Sciatic nerve (tissue), 2 donors: ENCODE results near the gene CCRL2. TPM values are rescaled to one million over a fixed set of nuclear protein-coding genes. Genes with fewer than 3 reads are reported as not detected.
A peak's percentile ranks its signal among the peaks of the same experiment; 100 is the strongest.

Source experiments
- ATAC-seq: fragments of 200-7000 bp; cut with Tn5 transposase; one replicate; pipeline ENCODE4 v1.9.1; 2020; ENCODE audit warnings: mild to moderate bottlenecking, moderate library complexity
- DNase-seq: peaks from one replicate; pipeline ENCODE4 v3.0.0-alpha.2; 2020; ENCODE audit warnings: low spot score
- intact Hi-C: fragments of 100-400 bp; cut with DNase I; formaldehyde crosslinking; loops from one replicate; pipeline ENCODE4 v1.14.2; 2022
- total RNA-seq: library from RNA; stranded (reverse); fragmentation: NEBNext Ultra II Directional; extraction: Animal tissue kit (Norgen Biotek cat#: 25700); gene quantifications from one replicate; pipeline ENCODE4 v1.2.1, GENCODE V29; 2021
- donor health status: DM: no; HTN: no; CAD: no.
- donor health status: DM: no; HTN: no; CAD: no.

The CCRL2 gene, protein sequence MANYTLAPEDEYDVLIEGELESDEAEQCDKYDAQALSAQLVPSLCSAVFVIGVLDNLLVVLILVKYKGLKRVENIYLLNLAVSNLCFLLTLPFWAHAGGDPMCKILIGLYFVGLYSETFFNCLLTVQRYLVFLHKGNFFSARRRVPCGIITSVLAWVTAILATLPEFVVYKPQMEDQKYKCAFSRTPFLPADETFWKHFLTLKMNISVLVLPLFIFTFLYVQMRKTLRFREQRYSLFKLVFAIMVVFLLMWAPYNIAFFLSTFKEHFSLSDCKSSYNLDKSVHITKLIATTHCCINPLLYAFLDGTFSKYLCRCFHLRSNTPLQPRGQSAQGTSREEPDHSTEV
- total RNA-seq: 4.7 TPM

DNA sequence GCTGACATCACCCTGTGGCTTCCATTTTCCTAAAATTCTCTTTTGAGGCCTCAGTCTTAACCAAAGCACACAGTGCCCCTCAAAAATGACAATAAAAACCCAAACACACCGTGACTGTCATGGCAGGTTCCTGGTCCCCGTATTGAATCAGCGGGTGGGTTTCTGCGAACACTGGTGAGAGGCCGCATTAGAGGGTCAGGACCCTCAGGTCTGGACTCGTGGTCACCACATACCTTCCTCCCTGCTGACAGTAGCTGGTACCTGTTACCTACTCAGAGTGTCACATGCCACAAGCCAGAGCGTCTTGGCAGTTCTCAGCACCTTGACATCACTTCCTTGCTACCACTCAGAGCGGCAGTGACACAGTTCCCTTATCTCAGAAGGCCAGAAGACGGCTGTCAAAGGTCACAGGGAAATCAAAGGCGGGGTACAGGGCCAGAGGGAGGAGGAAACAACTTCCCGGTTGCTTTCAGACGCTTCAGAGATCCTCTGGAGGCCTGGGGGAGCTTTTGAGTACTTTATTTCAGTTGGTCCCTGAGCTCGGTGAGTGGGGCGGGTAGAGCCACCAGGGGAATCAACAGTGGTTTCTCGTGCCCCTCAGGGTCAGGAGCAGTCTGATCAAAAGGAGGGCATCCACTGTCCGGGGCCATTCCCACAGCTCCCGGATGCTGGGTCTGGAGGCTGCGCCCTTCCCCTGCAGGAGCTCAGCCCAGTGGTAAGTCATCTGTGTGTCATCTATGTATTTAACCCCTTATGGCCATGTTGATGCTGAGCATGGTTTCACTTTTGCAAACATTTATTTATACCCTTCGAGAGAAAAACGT is at the start of gene CCRL2, which contains the start of gene CCR5AS:
TSS of gene CCRL2 (plus strand) at position 472 of the 824 bp plus-strand sequence. CDS start 821 bp downstream, outside the sequence.
TSS of gene CCR5AS (minus strand) at position 279 of the 824 bp plus-strand sequence.
- peak; percentile 64 for DNase-seq
- intact Hi-C loops: no loop called here
- peak; percentile 80 for ATAC-seq

DNA sequence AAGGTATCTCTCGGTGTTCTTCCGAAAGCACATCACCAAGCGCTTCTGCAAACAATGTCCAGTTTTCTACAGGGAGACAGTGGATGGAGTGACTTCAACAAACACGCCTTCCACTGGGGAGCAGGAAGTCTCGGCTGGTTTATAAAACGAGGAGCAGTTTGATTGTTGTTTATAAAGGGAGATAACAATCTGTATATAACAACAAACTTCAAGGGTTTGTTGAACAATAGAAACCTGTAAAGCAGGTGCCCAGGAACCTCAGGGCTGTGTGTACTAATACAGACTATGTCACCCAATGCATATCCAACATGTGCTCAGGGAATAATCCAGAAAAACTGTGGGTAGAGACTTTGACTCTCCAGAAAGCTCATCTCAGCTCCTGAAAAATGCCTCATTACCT is 48.6 kb upstream of the CCRL2 start:
- ATAC-seq: no peak
- intact Hi-C loops: no loop called here
- no peak for DNase-seq

DNA sequence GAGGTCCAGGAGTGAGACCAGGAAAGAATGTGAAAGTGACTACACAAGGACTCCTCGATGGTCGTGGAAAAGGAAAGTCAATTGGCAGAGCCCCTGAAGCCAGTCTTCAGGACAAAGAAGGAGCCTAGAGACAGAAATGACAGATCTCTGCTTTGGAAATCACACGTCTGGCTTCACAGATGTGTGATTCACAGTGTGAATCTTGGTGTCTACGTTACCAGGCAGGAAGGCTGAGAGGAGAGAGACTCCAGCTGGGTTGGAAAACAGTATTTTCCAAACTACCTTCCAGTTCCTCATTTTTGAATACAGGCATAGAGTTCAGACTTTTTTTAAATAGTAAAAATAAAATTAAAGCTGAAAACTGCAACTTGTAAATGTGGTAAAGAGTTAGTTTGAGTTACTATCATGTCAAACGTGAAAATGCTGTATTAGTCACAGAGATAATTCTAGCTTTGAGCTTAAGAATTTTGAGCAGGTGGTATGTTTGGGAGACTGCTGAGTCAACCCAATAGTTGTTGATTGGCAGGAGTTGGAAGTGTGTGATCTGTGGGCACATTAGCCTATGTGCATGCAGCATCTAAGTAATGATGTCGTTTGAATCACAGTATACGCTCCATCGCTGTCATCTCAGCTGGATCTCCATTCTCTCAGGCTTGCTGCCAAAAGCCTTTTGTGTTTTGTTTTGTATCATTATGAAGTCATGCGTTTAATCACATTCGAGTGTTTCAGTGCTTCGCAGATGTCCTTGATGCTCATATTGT is 47.1 kb upstream of the CCRL2 start:
- intact Hi-C loops: no loop called here
- ATAC-seq (peak; percentile 50), DNase-seq (no peak)

DNA sequence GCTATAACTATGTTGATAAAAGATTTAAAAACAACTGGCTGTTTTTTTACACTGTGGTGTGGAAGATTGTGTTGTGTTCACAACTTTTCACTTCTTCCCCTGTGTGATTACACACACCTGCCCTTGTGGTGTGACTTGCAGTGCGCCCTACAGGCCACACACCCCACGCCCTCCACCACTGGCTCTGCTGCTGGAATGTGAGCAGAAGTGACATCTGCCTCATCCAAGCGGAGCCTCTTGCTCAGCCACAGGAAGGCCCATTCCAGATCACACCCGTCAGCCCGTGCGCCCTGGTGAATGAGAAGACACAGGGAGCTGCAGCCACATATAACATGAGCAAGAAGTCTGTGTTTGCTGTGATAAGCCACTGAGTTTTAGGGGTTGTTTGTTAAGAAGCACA is 46.2 kb upstream of the CCRL2 start:
- intact Hi-C loops: no loop called here
- no peak for DNase-seq
- peak; percentile 44 for ATAC-seq

DNA sequence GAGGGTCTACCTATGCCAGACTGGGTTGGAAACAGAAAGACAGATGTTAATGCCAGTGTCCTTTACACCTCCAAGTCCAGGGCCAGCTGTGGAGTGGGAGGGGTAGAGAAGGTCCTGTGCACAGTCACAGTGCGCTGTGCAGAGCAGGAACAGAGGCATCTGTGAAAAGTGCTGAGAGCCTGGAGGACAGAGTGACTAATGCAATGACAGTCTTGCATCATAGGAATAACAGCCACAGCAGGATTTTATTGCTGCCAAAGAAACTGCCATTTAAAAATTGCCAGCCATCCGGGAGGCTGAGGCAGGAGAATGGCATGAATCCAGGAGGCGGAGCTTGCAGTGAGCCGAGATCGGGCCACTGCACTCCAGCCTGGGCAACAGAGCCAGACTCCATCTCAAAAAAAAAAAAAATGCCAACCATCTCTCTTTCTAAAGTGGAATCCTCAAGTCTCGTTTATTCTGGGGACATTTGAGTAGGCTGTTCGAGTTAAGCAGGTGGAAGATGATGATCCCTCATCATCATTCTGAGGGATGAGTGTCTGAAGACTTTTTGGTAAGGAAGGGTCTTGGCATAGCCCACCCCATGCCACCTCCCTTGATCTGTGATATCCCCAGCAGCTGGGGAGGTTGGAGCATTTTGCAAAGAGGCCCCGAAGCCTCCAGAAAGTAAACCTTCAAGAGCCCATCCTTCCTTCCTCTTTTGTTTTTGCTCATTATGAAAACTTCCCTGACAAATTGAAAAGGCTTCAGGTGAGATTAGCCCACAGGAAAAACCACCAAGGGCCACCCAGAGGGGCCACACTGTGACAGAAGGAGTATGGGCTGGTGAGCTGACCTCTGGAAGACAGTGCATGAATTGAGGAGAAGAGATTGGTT is 45.4 kb upstream of the CCRL2 start:
- DNase-seq (no peak), ATAC-seq (peak; percentile 65)
- intact Hi-C loops: no loop called here

DNA sequence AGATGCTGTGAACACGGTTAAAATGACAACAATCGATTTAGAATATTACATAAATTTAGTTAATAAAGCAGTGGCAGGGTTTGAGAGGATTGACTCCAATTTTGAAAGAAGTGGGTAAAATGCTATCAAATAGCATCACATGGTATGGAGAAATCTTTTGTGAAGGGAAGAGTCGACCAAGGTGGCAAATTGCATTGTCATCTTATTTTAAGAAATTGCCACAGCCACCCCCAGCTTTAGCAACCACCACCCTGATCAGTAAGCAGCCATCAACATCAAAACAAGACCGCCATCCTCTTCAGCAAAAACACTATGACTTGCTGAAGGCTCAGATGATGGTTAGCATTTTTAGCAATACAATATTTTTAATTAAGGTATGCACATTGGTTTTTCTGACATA is 42.0 kb upstream of the CCRL2 start:
- DNase-seq (no peak), ATAC-seq (no peak)
- intact Hi-C loops: no loop called here

DNA sequence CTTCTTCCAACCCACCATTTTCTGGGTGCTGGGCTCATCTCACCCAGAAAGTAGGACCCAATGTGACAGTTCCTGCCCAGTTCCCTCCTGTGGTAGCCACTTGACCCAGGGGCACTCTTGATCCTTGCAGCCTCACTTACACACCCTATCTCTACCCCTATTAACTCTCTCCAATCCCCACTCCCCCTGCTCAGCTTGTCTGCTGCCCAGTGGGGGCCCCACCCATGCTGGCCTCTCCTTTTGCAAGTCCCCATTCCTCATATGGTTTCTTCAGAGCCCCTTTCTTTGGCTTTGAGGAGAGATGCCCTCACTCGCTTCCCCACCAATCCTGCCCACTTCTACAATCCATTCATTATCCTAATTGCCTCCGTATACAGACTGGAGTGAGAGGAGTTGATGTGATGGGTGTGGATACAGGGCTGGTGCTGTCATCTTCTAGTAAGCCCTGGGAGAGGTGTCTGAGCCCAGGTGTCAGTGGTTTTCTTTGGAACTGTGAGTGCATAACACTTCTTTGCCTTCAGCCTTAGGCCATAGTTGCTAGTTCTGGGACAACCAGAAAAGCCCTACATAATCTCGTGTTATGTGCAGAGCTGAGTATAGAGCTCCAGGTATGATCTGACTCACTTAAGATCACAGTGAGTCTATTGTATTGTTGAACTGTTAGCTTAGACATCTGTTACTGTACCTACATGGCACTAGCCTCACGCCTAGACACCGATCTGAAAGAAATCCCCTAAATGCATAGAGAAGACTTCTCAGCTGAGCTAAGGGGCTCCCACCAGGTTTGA is 41.1 kb upstream of the CCRL2 start:
- no peak for DNase-seq
- ATAC-seq: no peak
- intact Hi-C loops: no loop called here

DNA sequence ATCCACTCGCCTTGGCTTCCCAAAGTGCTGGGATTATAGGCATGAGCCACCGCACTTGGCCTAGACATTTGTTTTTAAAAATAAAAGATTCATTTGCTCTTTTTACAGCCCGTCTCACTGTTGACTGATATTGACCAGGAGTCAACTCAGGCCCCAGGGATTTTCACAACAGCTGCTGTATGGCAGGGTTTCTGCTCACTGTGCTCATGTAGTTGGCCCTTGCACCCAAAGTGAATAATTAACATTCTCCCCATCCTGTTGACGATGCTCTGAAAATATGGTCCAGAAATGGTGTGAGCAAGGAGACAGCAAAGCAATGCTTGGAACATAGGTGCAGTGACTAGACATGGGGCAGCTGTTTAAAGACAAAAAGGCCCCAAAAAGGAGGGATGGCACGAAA is 39.2 kb upstream of the CCRL2 start:
- DNase-seq (no peak), ATAC-seq (no peak)
- intact Hi-C loops: no loop called here

DNA sequence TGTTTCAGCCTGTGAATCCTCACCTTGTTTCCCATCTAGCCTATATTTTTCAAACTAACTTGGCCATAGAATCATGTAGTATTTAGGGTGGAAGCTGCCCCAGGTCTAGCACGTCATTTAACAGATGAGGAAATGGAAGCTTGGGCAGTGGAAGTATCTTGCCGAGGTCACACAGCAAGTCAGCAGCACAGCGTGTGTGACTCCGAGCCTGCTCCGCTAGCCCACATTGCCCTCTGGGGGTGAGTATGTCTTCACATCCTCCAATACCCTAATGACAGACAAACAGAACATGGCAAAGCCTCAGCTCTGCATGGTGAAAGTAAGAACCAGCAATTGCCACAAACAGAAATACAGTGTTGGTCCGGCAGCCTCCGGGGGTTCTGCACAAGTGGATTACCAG is 38.5 kb upstream of the CCRL2 start:
- ATAC-seq: peak; percentile 89
- intact Hi-C loops: no loop called here
- peak; percentile 66 for DNase-seq

DNA sequence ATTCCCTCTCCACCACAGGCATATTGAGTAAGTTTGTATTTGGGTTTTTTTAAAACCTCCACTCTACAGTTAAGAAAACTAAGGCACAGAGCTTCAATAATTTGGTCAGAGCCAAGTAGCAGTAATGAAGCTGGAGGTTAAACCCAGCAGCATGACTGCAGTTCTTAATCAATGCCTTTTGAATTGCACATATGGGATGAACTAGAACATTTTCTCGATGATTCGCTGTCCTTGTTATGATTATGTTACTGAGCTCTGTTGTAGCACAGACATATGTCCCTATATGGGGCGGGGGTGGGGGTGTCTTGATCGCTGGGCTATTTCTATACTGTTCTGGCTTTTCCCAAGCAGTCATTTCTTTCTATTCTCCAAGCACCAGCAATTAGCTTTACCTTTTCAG is 37.9 kb upstream of the CCRL2 start:
- intact Hi-C loops: no loop called here
- DNase-seq (no peak), ATAC-seq (no peak)

DNA sequence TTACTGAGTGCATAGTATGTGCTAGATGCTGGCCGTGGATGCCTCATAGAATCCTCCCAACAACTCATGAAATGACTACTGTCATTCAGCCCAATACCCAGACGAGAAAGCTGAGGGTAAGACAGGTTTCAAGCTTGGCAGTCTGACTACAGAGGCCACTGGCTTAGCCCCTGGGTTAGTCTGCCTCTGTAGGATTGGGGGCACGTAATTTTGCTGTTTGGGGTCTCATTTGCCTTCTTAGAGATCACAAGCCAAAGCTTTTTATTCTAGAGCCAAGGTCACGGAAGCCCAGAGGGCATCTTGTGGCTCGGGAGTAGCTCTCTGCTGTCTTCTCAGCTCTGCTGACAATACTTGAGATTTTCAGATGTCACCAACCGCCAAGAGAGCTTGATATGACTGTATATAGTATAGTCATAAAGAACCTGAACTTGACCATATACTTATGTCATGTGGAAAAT is 37.4 kb upstream of the CCRL2 start:
- ATAC-seq (no peak), DNase-seq (no peak)
- intact Hi-C loops: no loop called here

DNA sequence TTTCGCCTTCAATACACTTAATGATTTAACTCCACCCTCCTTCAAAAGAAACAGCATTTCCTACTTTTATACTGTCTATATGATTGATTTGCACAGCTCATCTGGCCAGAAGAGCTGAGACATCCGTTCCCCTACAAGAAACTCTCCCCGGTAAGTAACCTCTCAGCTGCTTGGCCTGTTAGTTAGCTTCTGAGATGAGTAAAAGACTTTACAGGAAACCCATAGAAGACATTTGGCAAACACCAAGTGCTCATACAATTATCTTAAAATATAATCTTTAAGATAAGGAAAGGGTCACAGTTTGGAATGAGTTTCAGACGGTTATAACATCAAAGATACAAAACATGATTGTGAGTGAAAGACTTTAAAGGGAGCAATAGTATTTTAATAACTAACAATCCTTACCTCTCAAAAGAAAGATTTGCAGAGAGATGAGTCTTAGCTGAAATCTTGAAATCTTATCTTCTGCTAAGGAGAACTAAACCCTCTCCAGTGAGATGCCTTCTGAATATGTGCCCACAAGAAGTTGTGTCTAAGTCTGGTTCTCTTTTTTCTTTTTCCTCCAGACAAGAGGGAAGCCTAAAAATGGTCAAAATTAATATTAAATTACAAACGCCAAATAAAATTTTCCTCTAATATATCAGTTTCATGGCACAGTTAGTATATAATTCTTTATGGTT is 36.1 kb upstream of the CCRL2 start, which contains the start of gene CCR5:
TSS of gene CCR5 (plus strand) at position 108 of the 680 bp plus-strand sequence. CDS start 1,957 bp downstream, outside the sequence.
- ATAC-seq: no peak
- no peak for DNase-seq
- intact Hi-C loops: no loop called here

DNA sequence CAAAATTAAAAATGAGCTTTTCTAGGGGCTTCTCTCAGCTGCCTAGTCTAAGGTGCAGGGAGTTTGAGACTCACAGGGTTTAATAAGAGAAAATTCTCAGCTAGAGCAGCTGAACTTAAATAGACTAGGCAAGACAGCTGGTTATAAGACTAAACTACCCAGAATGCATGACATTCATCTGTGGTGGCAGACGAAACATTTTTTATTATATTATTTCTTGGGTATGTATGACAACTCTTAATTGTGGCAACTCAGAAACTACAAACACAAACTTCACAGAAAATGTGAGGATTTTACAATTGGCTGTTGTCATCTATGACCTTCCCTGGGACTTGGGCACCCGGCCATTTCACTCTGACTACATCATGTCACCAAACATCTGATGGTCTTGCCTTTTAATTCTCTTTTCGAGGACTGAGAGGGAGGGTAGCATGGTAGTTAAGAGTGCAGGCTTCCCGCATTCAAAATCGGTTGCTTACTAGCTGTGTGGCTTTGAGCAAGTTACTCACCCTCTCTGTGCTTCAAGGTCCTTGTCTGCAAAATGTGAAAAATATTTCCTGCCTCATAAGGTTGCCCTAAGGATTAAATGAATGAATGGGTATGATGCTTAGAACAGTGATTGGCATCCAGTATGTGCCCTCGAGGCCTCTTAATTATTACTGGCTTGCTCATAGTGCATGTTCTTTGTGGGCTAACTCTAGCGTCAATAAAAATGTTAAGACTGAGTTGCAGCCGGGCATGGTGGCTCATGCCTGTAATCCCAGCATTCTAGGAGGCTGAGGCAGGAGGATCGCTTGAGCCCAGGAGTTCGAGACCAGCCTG is 35.3 kb upstream of the CCRL2 start:
- DNase-seq (no peak), ATAC-seq (no peak)
- intact Hi-C loops: no loop called here

DNA sequence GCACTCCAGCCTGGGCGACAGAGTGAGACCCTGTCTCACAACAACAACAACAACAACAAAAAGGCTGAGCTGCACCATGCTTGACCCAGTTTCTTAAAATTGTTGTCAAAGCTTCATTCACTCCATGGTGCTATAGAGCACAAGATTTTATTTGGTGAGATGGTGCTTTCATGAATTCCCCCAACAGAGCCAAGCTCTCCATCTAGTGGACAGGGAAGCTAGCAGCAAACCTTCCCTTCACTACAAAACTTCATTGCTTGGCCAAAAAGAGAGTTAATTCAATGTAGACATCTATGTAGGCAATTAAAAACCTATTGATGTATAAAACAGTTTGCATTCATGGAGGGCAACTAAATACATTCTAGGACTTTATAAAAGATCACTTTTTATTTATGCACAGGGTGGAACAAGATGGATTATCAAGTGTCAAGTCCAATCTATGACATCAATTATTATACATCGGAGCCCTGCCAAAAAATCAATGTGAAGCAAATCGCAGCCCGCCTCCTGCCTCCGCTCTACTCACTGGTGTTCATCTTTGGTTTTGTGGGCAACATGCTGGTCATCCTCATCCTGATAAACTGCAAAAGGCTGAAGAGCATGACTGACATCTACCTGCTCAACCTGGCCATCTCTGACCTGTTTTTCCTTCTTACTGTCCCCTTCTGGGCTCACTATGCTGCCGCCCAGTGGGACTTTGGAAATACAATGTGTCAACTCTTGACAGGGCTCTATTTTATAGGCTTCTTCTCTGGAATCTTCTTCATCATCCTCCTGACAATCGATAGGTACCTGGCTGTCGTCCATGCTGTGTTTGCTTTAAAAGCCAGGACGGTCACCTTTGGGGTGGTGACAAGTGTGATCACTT is 34.3 kb upstream of the CCRL2 start:
- ATAC-seq: peak; percentile 53
- intact Hi-C loops: no loop called here
- DNase-seq: no peak

DNA sequence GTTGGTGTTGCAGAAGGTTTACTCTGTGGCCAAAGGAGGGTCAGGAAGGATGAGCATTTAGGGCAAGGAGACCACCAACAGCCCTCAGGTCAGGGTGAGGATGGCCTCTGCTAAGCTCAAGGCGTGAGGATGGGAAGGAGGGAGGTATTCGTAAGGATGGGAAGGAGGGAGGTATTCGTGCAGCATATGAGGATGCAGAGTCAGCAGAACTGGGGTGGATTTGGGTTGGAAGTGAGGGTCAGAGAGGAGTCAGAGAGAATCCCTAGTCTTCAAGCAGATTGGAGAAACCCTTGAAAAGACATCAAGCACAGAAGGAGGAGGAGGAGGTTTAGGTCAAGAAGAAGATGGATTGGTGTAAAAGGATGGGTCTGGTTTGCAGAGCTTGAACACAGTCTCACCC is 32.3 kb upstream of the CCRL2 start:
- intact Hi-C loops: no loop called here
- ATAC-seq: no peak

More for the DNA sequence above, 32.3 kb upstream of the CCRL2 start:
- DNase-seq: no peak
